ENCODE results near the gene PXN. TPM values are rescaled to one million over a fixed set of nuclear protein-coding genes. Genes with fewer than 3 reads are reported as not detected.

Gene PXN
- total and polyA plus RNA-seq, 2 experiments from 2014 or later, result 38.4 to 76.0 TPM

DNA sequence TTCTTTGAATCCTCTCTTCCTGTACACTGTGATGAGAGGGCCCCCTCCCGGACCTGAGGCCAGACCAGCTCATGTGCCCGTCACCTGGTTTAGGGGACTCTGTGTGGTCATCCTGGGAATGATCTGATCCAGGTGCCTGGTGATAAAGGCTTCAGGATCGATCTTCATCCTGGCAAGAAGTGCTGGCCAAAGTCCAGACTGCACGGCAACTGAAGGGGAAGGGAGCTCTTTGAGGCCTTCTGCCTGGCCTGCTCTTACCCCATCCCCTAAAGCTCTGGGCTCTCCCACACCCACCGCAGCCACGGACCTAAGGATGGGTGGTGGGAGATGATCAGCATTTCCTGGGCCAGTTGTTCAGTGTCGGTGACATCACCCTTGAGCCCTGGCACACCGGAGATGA lies 102.8 kb downstream of the PXN start (continued):
- TF ChIP-seq STAT1 (IDR thresholded peaks at IDR 0.05; ENCODE audit: unreplicated experiment), result no peak
- TF ChIP-seq ZNF114 (CRISPR knock-in tag; IDR thresholded peaks at IDR 0.05), result no peak
- TF ChIP-seq, protein P1, sequence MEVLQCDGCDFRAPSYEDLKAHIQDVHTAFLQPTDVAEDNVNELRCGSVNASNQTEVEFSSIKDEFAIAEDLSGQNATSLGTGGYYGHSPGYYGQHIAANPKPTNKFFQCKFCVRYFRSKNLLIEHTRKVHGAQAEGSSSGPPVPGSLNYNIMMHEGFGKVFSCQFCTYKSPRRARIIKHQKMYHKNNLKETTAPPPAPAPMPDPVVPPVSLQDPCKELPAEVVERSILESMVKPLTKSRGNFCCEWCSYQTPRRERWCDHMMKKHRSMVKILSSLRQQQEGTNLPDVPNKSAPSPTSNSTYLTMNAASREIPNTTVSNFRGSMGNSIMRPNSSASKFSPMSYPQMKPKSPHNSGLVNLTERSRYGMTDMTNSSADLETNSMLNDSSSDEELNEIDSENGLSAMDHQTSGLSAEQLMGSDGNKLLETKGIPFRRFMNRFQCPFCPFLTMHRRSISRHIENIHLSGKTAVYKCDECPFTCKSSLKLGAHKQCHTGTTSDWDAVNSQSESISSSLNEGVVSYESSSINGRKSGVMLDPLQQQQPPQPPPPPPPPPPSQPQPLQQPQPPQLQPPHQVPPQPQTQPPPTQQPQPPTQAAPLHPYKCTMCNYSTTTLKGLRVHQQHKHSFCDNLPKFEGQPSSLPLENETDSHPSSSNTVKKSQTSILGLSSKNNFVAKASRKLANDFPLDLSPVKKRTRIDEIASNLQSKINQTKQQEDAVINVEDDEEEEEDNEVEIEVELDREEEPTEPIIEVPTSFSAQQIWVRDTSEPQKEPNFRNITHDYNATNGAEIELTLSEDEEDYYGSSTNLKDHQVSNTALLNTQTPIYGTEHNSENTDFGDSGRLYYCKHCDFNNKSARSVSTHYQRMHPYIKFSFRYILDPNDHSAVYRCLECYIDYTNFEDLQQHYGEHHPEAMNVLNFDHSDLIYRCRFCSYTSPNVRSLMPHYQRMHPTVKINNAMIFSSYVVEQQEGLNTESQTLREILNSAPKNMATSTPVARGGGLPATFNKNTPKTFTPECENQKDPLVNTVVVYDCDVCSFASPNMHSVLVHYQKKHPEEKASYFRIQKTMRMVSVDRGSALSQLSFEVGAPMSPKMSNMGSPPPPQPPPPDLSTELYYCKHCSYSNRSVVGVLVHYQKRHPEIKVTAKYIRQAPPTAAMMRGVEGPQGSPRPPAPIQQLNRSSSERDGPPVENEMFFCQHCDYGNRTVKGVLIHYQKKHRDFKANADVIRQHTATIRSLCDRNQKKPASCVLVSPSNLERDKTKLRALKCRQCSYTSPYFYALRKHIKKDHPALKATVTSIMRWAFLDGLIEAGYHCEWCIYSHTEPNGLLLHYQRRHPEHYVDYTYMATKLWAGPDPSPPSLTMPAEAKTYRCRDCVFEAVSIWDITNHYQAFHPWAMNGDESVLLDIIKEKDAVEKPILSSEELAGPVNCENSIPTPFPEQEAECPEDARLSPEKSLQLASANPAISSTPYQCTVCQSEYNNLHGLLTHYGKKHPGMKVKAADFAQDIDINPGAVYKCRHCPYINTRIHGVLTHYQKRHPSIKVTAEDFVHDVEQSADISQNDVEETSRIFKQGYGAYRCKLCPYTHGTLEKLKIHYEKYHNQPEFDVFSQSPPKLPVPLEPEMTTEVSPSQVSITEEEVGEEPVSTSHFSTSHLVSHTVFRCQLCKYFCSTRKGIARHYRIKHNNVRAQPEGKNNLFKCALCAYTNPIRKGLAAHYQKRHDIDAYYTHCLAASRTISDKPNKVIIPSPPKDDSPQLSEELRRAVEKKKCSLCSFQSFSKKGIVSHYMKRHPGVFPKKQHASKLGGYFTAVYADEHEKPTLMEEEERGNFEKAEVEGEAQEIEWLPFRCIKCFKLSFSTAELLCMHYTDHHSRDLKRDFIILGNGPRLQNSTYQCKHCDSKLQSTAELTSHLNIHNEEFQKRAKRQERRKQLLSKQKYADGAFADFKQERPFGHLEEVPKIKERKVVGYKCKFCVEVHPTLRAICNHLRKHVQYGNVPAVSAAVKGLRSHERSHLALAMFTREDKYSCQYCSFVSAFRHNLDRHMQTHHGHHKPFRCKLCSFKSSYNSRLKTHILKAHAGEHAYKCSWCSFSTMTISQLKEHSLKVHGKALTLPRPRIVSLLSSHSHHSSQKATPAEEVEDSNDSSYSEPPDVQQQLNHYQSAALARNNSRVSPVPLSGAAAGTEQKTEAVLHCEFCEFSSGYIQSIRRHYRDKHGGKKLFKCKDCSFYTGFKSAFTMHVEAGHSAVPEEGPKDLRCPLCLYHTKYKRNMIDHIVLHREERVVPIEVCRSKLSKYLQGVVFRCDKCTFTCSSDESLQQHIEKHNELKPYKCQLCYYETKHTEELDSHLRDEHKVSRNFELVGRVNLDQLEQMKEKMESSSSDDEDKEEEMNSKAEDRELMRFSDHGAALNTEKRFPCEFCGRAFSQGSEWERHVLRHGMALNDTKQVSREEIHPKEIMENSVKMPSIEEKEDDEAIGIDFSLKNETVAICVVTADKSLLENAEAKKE (CRISPR knock-in tag; IDR thresholded peaks at IDR 0.05), result no peak
- no peak for TF ChIP-seq NANOG (IDR thresholded peaks at IDR 0.05; ENCODE audit: borderline replicate concordance)
- TF ChIP-seq ZNF331 (CRISPR knock-in tag; IDR thresholded peaks at IDR 0.05; ENCODE audit: low read depth), result no peak
- no peak for TF ChIP-seq EZH2 (IDR thresholded peaks at IDR 0.05; ENCODE audit: low read depth, unreplicated experiment)

DNA sequence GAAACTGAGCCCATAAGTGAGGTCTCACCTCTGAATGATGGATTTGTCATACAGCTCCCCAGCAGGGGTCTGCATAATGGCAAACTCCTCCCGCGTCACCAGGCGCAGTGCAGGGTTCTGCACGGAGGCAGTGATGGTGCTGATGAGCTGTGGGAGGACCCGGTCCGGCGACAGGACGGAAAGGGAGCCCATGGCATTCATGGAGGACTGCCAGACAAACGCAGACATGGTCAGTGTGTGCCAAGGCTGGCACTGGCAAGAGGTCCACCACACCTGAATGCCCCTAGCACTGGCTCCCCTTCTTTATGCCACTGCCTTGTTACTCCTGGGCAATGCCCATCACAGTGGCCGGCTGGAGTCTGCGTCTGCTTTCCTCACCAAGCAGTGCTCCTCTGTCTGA lies 103.7 kb downstream of the PXN start:
- Mint-ChIP-seq H3K4me3 (no peak overlapping the region), H3K4me1 (no peaks in the 10 kb centered on the region), H3K27me3 (ENCODE audit: insufficient read depth, low read depth, poor library complexity) (no peaks in the 10 kb centered on the region), H3K36me3 (ENCODE audit: low read depth) (peaks cover 75% of the 10 kb centered on the region), H3K9me3 (no peaks in the 10 kb centered on the region), H3K27ac (no peak overlapping the region)
- no peaks in the 10 kb centered on the region for H3K9me2 ChIP-seq (ENCODE audit: insufficient read depth)
- DNase-seq (ENCODE audit: low spot score) (no peak), ATAC-seq (no peak)
- no peak overlapping the region for H2AFZ ChIP-seq
- H3K79me2 ChIP-seq (replicated peaks; ENCODE audit: insufficient read depth), result no peaks in the 10 kb centered on the region
- no peaks in the 10 kb centered on the region for H3K4me1 ChIP-seq (ENCODE audit: insufficient read depth)
- peaks cover 5% of the 10 kb centered on the region; the same call in 1 of the 2 replicates for H4K20me1 ChIP-seq (replicated peaks; ENCODE audit: insufficient read depth)
- H3K36me3 ChIP-seq (ENCODE audit: insufficient read depth), result peaks cover 56% of the 10 kb centered on the region
- H3K27me3 ChIP-seq (ENCODE audit: insufficient read depth), result no peaks in the 10 kb centered on the region
- H3K27ac ChIP-seq (ENCODE audit: low read depth), result no peak overlapping the region
- 0 out of 2 replicates have a peak, but pooled peaks cover 3% of the 10 kb centered on the region for H3F3A ChIP-seq (replicated peaks; ENCODE audit: low read depth)
- no peak overlapping the region for H3K4me2 ChIP-seq
- H3K4me3 ChIP-seq, result no peak overlapping the region
- TF ChIP-seq CREB1 (CRISPR knock-in tag; IDR thresholded peaks at IDR 0.05; ENCODE audit: low read depth) (no peak), ZNF331 (CRISPR knock-in tag; IDR thresholded peaks at IDR 0.05; ENCODE audit: low read depth) (no peak), ZNF114 (CRISPR knock-in tag; IDR thresholded peaks at IDR 0.05) (no peak), POLR2AphosphoS5 (IDR thresholded peaks at IDR 0.05; ENCODE audit: low read depth) (no peak)
- TF ChIP-seq, protein P2, sequence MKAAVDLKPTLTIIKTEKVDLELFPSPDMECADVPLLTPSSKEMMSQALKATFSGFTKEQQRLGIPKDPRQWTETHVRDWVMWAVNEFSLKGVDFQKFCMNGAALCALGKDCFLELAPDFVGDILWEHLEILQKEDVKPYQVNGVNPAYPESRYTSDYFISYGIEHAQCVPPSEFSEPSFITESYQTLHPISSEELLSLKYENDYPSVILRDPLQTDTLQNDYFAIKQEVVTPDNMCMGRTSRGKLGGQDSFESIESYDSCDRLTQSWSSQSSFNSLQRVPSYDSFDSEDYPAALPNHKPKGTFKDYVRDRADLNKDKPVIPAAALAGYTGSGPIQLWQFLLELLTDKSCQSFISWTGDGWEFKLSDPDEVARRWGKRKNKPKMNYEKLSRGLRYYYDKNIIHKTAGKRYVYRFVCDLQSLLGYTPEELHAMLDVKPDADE (IDR thresholded peaks at IDR 0.05), result no peak
- TF ChIP-seq, protein P1 (CRISPR knock-in tag; IDR thresholded peaks at IDR 0.05), result no peak

Measured in GM23338 (cell line).